Endothelial cell of umbilical vein (primary cell): ENCODE results near the gene TRIM17. TPM values are rescaled to one million over a fixed set of nuclear protein-coding genes. Genes with fewer than 3 reads are reported as not detected.

Experiments
- BruUV-seq: library from RNA; stranded (reverse); fragments of 400-500 nt; replicated peaks from 2 replicates; lab custom pipeline; 2021; lab: Mats Ljungman, UMichigan
- CTCF ChIA-PET: fragments of 300-600, 350-600 bp; sonication (Branson Sonifier 250); formaldehyde crosslinking; loops from one replicate; lab custom pipeline; 2021; ENCODE audit warnings: antibody characterized with exemption, inconsistent platforms; lab: Charles Lee
- POLR2A ChIA-PET: fragments of 300-600, 350-600 bp; sonication (Branson Sonifier 250); formaldehyde crosslinking; loops from one replicate; lab custom pipeline; 2021; ENCODE audit warnings: antibody characterized with exemption, inconsistent platforms; lab: Charles Lee
- DNase-seq: peaks from one replicate; pipeline ENCODE4 v3.0.0-alpha.2; 2011; ENCODE audit warnings: low read depth, low spot score
- FAIRE-seq: peaks from 2 replicates; lab custom pipeline; 2011; peaks lifted over from hg19 to GRCh38; lab: Jason Lieb, UNC
- H2AFZ ChIP-seq: 2 replicates; pipeline ENCODE4 v1.6.0; 2012; ENCODE audit warnings: low read depth, low read length, control low read depth, inconsistent platforms
- H3K27ac ChIP-seq: 2 replicates; pipeline ENCODE4 v1.5.1; 2011; ENCODE audit warnings: low read depth, mild to moderate bottlenecking, control low read depth, low read length, moderate library complexity; ENCODE audit not compliant: insufficient read depth
- H3K27me3 ChIP-seq, 2 experiments: 2 replicates each; pipeline versions ENCODE4 v1.6.0 to v1.6.1; 2011; ENCODE audit warnings: low read length in 2 of 2, mixed read lengths in 1 of 2; ENCODE audit not compliant: control insufficient read depth in 2 of 2, insufficient read depth in 2 of 2
- H3K36me3 ChIP-seq, 2 experiments: 2 replicates in 1 of 2; 3 replicates in 1 of 2; pipeline ENCODE4 v1.5.1; 2011; ENCODE audit warnings: low read length in 2 of 2, mild to moderate bottlenecking in 1 of 2, moderate library complexity in 1 of 2; ENCODE audit not compliant: control insufficient read depth in 2 of 2, insufficient read depth in 2 of 2; ENCODE audit errors: extremely low read depth in 1 of 2
- H3K4me1 ChIP-seq: 3 replicates; pipeline ENCODE4 v1.5.1; 2011; ENCODE audit warnings: mild to moderate bottlenecking, low read length; ENCODE audit not compliant: control insufficient read depth, insufficient read depth; ENCODE audit errors: extremely low read depth
- H3K4me2 ChIP-seq: 2 replicates; pipeline ENCODE4 v1.6.1; 2011; ENCODE audit warnings: low read length, control low read depth, mixed read lengths; ENCODE audit not compliant: insufficient read depth
- H3K4me3 ChIP-seq, 3 experiments: fragments of 200-600 bp in 1 of 3; sonication (generic), shearing (Covaris generic) in 1 of 3; replicated peaks in 1 of 3; 2 replicates each; pipeline ENCODE4 v1.5.1; 2011 to 2016; ENCODE audit warnings: control low read depth in 3 of 3, low read length in 3 of 3, mild to moderate bottlenecking in 2 of 3, inconsistent platforms in 1 of 3, low read depth in 1 of 3, moderate library complexity in 1 of 3; ENCODE audit not compliant: insufficient read depth in 1 of 3
- H3K79me2 ChIP-seq: 2 replicates; pipeline ENCODE4 v1.6.0; 2012; ENCODE audit warnings: low read length, inconsistent platforms; ENCODE audit not compliant: control insufficient read depth, insufficient read depth
- H3K9ac ChIP-seq: replicated peaks from 2 replicates; pipeline ENCODE3; 2011; ENCODE audit warnings: low read length, control low read depth; ENCODE audit not compliant: insufficient read depth; ENCODE audit errors: extremely low read depth
- H3K9me1 ChIP-seq: replicated peaks from 3 replicates; pipeline ENCODE4 v1.6.0; 2011; ENCODE audit warnings: mild to moderate bottlenecking, low read length; ENCODE audit not compliant: control insufficient read depth, insufficient read depth; ENCODE audit errors: extremely low read depth
- H3K9me3 ChIP-seq: replicated peaks from 2 replicates; pipeline ENCODE4 v1.5.1; 2012; ENCODE audit warnings: low read length, inconsistent platforms; ENCODE audit not compliant: control insufficient read depth, insufficient read depth
- H4K20me1 ChIP-seq: replicated peaks from 2 replicates; pipeline ENCODE3; 2011; ENCODE audit warnings: mild to moderate bottlenecking, low read length; ENCODE audit not compliant: control insufficient read depth, insufficient read depth; ENCODE audit errors: extremely low read depth
- CTCF ChIP-seq, 2 donors: IDR thresholded peaks; 1 replicate in 1 of 2; 2 replicates in 1 of 2; pipeline ENCODE4 v1.5.1; 2011; ENCODE audit warnings: low read length in 2 of 2, mild to moderate bottlenecking in 2 of 2, moderate library complexity in 2 of 2, control low read depth in 1 of 2, inconsistent platforms in 1 of 2, low read depth in 1 of 2; ENCODE audit not compliant: insufficient read depth in 1 of 2; ENCODE audit errors: extremely low read depth in 1 of 2
- EZH2 ChIP-seq: IDR thresholded peaks from 2 replicates; pipeline ENCODE4 v1.6.1; 2012; ENCODE audit warnings: borderline replicate concordance, low read depth, mild to moderate bottlenecking, moderate library complexity, low read length, inconsistent platforms; ENCODE audit not compliant: severe bottlenecking
- GATA2 ChIP-seq: IDR thresholded peaks from 2 replicates; pipeline ENCODE4 v1.7.0; 2011; ENCODE audit warnings: low read depth, mild to moderate bottlenecking, moderate library complexity, mixed read lengths, low read length; ENCODE audit not compliant: insufficient read length, insufficient read depth
- JUN ChIP-seq: IDR thresholded peaks from 2 replicates; pipeline ENCODE4 v1.6.1; 2011; ENCODE audit warnings: borderline replicate concordance, low read depth; ENCODE audit not compliant: insufficient read length, insufficient read depth
- MAX ChIP-seq: IDR thresholded peaks from 2 replicates; pipeline ENCODE4 v1.6.1; 2011; ENCODE audit not compliant: insufficient read depth, insufficient read length
- MYC ChIP-seq: IDR thresholded peaks from one replicate; pipeline ENCODE4 v1.6.1; 2011; ENCODE audit warnings: mild to moderate bottlenecking, low read depth, low read length
- POLR2A ChIP-seq: IDR thresholded peaks from 2 replicates; pipeline ENCODE4 v1.6.1; 2012; ENCODE audit warnings: low read depth, mild to moderate bottlenecking, control low read depth, low read length
- dilution Hi-C: fragments of 300-500 bp; cut with MboI; formaldehyde crosslinking; loops from one replicate; pipeline ENCODE4 v1.15.0; 2019; ENCODE audit warnings: low sequenced_read_pairs; ENCODE audit not compliant: extremely low pct_ligation_motif_present
- intact Hi-C: fragments of 100-400 bp; cut with micrococcal nuclease; formaldehyde crosslinking; loops from one replicate; pipeline ENCODE4 v1.10.0; 2022
- polyA plus RNA-seq, 4 experiments: library from polyadenylated mRNA; depleted of rRNA in 3 of 4; stranded (reverse) in 3 of 4; unstranded in 1 of 4; fragments of >200 nt; gene quantifications; 2 replicates each; pipeline versions ENCODE4 v1.2.1 to v1.2.3, GENCODE V29; 2011 to 2012; ENCODE audit warnings: missing spikeins in 1 of 4
- total RNA-seq: library from RNA; stranded (reverse); gene quantifications from 2 replicates; pipeline ENCODE4 v1.2.3, GENCODE V29; 2021

Gene TRIM17
- total and polyA plus RNA-seq, 2 donors (not counting 3 experiments of a cell fraction or from before 2014, with no cell fraction given), result not detected

GRCh38 chr1:228373004-228373680, 43.5 kb downstream of the TRIM17 start:
- no peaks in the 10 kb centered on the region for H3K79me2 ChIP-seq
- ChIA-PET POLR2A (no interaction called here), CTCF (no interaction called here)
- H3K36me3 ChIP-seq, result no peaks in the 10 kb centered on the region
- no peaks in the 10 kb centered on the region for H4K20me1 ChIP-seq
- DNase-seq (no peak), FAIRE-seq (no peak)
- TF ChIP-seq MYC, result no peak
- no peak for TF ChIP-seq MAX
- TF ChIP-seq GATA2, result no peak
- TF ChIP-seq POLR2A, result no peak
- no peak for TF ChIP-seq CTCF (IDR thresholded peaks at IDR 0.05; ENCODE audit: extremely low read depth in 1 of 2, insufficient read depth in 1 of 2, low read depth in 1 of 2, low read length in 2 of 2)
- no peak for TF ChIP-seq EZH2
- TF ChIP-seq JUN, result no peak
- no peaks in the 10 kb centered on the region for H3K27me3 ChIP-seq
- H3K9me3 ChIP-seq, result no peaks in the 10 kb centered on the region
- no peak overlapping the region for H3K4me3 ChIP-seq
- H3K9me1 ChIP-seq, result no peaks in the 10 kb centered on the region
- no peak overlapping the region for H3K9ac ChIP-seq
- dilution Hi-C loops (no loop called here), intact Hi-C loops (no loop called here)
- no peak overlapping the region for H3K4me2 ChIP-seq
- H3K27ac ChIP-seq, result no peak overlapping the region
- BruUV-seq, result no TSS peak
- no peak overlapping the region for H2AFZ ChIP-seq
- H3K4me1 ChIP-seq, result no peaks in the 10 kb centered on the region
